ENCODE measurements around the gene IRAK2.

Gene IRAK2

GRCh38 chr3:10224794-10225665, 60.3 kb downstream of the IRAK2 start:
- peak; percentile 26 for DNase-seq

DNA sequence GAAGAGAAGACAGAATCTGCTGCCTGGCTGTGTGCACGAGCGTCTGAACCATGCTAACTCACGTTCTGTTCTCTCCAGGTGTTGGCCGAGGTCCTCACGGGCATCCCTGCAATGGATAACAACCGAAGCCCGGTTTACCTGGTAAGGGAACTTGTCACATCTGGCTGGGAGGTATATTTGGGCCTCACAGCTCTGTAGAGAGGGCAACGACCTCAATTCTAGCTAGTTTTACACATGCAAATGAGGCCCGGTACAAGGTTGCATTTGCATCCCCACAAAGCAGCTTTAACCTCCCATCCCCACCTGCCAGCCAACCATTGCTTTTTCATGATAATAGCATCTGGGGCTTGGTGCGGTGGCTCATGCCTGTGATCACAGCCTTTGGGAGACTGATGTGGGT, 61.6 kb downstream of the IRAK2 start:
- DNase-seq, result no peak

DNA sequence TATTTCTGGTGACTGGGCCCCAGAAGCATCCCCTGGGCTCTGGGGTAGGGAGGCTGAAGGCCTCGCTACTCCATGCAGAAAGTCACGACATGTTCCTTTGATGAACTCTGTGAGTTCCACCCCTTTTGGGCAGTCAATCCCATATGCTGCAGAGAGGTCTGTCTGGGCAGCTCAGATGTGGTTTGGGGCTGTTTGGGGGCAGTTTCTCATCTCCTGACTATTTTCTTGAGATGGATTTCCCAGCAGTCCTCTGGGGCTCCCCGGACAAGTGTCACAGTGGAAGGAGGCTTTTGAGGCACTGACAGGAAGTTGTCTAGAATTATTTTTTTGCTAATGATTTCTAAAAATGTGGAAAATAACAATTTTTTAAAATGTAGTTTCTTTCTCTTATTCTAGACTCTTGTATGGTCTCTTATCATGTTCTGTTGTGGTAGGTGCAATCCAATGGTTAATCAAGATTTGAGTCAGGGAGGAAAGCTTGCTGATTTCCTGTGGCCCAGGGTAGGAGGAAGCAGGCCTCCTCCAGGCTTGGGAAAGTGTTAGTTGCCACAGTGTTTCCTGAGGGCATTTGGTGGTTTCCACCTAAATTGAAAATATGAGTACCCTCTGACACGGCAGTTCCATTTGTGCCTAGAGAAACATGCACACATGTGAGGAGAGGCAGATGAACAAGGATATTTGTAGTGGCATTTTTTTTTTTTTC, 63.7 kb downstream of the IRAK2 start:
- DNase-seq, result no peak

- DNase-seq, result no peak
Observed at GRCh38 chr3:10229576-10229975, 64.9 kb downstream of the IRAK2 start.

DNA sequence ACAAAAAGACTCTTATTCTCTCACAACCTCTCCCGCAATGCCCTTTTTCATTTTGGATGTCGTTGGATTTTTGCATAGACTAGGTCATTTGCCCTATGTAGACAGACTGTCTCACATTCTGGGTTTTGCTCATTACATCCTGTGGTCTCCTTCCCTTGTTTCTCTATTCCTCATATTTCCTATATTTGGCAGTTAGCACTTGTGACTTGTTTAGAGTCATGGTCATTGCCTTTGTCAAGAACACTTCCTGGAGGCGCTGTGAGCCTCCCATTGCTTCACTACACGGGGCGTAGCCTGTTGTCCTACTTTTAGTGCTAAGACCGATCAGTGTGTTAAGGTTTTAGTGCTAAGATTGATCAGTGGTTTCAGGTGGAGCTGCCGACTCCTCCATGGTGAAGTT, 67.4 kb downstream of the IRAK2 start:
- no peak for DNase-seq

- no peak for DNase-seq
Observed at GRCh38 chr3:10233988-10234387, 69.3 kb downstream of the IRAK2 start.

DNA sequence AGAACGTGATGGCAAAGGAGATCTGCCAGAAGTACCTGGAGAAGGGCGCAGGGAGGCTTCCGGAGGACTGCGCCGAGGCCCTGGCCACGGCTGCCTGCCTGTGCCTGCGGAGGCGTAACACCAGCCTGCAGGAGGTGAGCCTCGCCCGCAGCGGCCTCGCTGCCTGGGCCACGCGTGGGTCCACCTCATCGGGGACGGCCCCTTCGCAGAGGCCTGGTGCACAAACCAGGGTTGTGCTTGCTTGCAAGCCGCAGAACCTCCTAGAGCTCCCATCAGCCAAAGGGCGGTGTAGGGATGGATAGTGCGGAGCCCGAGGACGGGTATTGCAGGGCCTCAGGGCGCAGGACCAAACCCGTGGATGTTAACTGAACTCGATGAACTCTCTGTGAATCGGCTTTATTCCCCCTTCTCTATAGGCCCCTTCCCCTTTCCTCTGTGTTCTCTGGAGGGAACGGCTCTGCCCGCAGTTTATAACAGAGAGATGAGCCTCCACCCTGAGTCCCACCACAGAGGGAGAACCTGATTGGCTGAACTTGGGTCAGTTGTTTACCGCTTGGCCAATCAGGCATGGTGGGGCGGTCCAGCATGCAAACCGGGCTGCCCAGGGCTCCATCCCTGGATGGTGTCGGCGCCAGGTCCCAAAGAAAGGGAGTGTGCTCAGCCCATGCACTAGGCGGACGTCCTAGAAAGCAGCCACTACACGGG, 70.0 kb downstream of the IRAK2 start:
- DNase-seq, result no peak

DNA sequence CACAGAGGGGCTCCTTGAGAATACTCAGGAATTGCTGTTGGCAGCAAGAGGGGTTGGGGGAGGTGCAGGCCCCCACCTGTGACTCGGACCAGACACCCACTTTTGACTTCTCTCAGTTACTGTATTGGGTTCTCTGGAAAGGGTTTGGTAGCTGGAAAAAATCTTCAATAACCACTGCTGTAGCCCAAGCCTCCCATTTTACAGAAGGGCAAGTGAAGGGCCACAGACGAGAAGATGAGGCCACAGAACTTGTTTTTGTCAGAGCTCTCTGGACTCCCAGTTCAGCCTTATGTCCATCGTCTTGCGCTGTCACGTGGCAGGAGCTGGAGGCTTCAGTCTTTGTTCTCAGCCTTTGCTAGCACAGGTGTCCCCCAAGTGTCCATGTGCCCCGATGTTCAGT, 70.8 kb downstream of the IRAK2 start:
- no peak for DNase-seq

DNA sequence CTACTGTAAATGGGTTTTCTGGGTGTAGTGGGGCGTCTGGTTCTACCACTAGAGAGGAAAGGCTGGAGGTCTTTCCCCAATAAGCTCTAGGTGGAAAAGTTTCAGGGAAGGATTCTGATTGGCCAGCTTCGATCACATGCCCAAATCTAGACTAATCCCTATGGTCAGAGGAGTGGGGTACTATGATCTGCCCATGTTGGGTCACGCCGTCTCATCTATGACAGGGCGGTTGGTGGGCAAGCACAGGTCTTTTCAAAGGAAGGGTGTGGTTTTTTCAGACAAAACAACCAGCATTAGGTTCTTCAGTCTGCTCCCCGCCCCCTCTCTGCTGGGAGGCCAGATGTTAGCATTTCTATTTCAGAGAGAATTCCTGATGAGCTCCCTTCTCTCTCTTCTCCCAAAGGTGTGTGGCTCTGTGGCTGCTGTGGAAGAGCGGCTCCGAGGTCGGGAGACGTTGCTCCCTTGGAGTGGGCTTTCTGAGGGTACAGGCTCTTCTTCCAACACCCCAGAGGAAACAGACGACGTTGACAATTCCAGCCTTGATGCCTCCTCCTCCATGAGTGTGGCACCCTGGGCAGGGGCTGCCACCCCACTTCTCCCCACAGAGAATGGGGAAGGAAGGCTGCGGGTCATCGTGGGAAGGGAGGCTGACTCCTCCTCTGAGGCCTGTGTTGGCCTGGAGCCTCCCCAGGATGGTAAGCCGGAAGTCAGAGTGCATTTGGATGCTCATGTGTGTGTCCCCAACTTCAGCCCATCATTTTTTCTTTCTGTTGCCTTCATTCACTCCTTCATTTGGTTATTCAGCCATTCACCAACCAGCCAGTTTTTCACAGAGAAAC, 73.8 kb downstream of the IRAK2 start:
- no peak for DNase-seq

DNA sequence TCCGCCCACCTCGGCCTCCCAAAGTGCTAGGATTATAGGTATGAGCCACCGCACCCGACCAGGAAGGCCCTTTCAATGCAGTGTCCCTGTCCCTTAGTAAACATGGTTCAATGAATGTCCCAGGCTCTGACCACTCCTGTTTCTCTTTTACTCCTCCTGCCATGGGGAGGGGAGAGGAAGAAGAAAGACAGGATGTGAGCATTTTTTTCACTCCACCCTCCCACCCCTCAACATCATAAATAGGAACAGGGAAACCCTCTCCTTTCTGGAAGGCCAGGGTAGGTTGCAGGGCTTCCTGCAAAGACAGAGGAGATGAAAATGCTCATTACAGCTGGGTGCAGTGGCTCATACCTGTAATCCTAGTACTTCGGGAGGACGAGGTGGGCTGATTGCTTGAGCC, 76.1 kb downstream of the IRAK2 start:
- DNase-seq, result no peak

GRCh38 chr3:10242182-10243065, 77.7 kb downstream of the IRAK2 start:
- DNase-seq, result no peak

GRCh38 chr3:10244009-10244408, 79.3 kb downstream of the IRAK2 start:
- no peak for DNase-seq

DNA sequence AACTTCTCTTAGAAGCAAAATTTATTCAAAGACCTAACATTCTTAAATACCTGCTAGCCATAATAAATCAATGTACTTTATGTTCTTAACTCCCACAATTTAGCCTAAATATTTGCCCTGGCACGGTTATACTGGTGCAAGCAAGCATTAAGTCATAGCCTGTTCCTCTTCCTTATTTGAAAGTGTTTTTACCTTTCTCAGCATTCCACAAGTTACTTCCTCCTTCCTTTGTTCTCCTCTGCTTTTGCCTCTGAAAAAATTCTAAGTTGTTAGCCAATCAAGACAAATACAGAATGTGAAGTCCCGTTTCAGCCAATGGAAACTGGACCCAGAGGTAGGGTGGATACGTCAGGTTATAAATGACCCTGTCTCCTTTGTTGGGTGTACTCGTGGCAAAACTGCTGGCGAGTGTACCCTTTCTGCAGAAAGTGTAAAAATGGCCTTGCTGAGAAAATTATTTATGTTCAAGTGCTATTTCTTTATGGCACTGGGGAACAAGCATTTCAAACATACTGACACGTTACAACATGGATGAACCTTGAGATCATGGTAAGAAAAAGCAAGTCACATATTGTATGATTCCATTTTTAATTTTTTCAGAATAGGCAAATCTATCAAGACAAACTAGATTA, 80.5 kb downstream of the IRAK2 start:
- DNase-seq, result no peak

DNA sequence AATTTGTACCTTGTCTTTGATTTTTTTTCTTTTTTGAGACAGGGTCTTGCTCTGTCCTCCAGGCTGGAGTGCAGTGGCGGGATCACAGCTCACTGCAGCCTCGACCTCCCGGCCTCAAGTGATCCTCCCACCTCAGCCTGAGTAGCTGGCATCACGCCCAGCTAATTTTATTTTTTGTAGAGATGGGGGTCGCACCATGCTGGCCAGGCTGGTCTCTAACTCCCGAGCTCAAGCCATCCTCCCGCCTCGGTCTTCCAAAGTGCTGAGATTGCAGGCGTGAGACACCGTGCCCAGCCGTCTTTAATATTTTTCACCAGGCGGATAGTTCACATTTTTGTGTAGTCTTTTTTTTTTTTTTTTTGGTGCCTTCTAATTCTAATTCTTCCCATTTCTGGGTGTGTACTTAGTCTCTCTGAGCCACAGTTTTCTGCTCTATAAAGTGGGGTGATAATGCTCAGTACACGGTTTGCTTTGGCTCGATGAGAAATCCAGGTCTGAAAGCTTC, 83.0 kb downstream of the IRAK2 start:
- DNase-seq, result no peak

- DNase-seq, result peak; percentile 38
Observed at GRCh38 chr3:10248184-10248983, 83.7 kb downstream of the IRAK2 start, which contains the start of gene TATDN2. Gene TATDN2, plus strand, starts transcription at chr3:10248459. Its CDS starts 742 bp downstream, at chr3:10249201.

- DNase-seq, result no peak
Observed at GRCh38 chr3:10248984-10249748, 84.4 kb downstream of the IRAK2 start.

- no peak for DNase-seq
Observed at GRCh38 chr3:10249833-10250232, 85.1 kb downstream of the IRAK2 start.

DNA sequence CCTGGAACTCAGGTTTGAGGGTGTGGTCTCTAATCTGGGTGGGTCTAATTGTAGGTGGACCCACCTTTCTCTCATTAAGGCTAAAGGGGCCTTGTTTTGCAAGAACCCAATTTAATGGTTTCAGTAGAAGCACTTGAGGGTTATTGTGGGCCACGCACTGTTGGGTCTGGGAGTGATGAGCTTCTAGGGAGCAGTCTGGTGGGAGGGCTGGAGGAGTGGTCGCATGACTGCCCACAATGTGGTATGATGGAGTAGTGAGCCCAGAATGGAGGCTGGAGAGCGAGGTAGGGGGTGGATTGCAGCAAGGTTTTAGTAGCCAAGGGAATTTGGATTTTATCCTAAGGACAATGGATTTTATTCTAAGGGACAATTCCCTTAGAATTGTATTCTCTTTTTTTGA, 86.3 kb downstream of the IRAK2 start:
- no peak for DNase-seq

- DNase-seq, result no peak
Observed at GRCh38 chr3:10253731-10254130, 89.0 kb downstream of the IRAK2 start.
